GM18870 (cell line): ENCODE measurements around the gene DPH3.

Source experiments
- ATAC-seq: cut with Tn5 transposase; IDR thresholded peaks from one replicate; pipeline ENCODE4 v1.9.1; 2021; ENCODE audit warnings: moderate library complexity; ENCODE audit not compliant: unreplicated experiment

DPH3 gene

DNA sequence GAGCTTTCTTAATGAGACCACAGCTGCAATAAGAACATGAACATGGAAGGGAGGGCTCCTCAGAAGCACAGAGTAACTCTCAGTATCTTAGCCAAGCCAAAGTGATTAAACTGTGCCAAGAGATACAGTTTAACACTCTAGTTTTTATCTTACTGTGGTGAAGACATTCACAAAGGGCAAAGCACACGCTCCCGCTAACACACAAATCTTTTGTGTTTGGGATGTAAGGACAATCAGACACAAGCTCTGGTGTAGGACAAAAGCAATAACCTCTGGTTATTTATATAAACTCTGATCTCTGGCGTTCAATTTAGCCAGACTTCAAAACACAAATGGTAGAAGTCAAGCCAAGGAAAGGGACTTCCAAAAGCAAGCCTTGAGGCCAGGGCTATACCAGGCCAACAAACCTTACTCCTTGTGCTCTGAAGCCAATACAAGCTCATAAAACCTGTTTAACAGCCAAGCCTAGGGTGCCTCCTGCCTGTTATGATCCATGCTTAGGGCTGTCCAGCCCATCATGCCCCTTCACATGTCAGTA is 27.8 kb downstream of the DPH3 start:
- no peak for ATAC-seq

DNA sequence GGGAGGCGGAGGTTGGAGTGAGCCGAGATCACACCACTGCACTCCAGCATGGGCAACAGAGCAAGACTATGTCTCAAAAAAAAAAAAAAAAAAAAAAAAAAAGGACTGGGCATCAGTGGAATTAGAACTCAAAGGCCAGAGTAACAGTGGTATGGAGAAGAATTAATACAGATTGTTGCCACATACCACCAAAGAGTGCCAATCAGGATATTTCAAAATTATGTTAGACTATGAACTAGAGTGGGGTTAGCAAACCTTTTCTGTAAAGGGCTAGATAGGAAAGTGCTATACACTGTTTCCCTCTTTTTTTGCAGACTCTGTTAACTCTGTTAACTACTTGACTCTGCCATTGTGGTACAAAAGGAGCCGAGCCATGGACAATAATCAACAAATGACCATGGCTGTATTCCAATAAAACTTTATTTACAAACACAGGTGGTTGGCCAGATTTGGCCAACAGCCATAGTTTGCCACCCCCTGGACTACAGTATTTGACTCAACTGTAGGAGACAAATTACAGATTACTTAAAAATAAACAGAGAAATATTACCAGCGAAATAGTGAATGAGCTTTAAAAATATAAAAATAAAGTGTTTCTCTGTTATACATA is 28.6 kb downstream of the DPH3 start:
- no peak for ATAC-seq

DNA sequence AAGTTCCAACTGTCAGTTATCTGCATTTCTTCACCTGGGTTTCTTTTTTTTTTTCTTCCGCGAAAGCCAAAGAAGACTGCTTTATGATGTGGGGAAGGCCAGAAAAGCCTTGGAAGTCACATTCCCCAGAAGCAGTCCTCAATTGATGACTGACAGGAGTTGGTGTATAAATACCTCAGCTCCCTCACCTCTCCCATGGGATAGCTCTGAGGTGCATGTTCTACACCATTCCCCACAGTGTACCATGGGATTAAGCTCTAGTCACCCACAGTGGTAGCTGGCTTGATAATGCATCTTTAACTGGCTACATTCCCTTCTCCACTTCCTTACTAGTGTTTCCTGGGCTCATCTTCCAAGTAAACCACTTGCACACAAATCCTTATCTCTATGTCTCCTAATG is 30.5 kb downstream of the DPH3 start:
- ATAC-seq, result no peak

DNA sequence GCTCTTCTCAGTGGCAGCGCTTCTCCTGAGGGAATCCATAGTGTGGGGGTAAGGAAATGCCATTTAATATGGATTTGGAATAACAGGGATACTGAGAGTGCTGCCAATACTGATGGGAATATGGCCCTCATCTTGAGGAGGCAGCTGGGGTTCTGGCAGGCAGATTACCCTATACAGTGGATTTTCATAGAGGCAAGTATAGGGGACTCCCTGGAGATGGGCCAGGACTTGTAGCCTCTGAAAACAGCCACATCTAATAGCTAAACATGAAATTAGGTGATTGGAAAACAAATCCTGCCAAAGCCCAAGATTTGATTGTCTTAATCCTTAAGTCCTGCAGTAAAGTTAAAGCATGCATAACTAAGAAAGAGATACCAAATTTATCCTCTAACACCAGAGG is 30.9 kb downstream of the DPH3 start:
- no peak for ATAC-seq

DNA sequence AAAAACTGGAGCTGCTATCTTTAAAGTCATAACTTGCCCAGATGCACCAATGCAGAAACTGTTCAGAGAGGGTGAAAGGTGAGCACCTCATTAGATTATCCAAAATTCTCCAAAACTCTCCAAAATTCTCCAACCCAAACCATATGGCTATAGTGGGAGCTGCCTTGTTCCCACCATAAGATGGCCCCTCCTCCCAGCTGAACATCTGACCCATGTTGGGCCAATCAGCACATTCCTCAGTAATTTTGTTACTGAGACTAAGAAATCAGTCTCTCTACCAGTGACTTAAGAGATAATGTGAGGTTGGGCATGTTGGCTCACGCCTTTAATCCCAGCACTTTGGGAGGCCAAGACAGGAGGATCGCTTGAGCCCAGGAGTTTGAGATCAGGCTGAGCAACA is 32.8 kb downstream of the DPH3 start:
- ATAC-seq, result no peak

DNA sequence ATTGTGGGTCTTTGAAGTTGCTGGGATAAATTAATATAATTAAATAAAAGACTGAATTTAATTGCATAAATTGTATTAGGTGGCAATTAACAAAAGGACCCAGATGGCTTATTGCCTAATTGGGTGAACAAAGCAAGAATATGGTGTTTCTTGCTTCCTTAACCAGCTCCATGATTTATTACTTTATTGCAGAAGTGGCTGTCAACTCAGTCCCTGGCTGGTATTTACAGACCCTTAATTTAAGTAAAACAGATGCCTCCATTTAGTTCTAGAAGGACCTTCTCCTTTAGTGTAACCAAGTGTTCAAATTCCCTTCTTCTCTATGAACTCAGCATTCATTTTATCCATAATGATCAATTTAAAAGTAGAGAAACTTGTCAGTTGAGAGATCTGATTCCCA is 35.1 kb downstream of the DPH3 start:
- no peak for ATAC-seq

DNA sequence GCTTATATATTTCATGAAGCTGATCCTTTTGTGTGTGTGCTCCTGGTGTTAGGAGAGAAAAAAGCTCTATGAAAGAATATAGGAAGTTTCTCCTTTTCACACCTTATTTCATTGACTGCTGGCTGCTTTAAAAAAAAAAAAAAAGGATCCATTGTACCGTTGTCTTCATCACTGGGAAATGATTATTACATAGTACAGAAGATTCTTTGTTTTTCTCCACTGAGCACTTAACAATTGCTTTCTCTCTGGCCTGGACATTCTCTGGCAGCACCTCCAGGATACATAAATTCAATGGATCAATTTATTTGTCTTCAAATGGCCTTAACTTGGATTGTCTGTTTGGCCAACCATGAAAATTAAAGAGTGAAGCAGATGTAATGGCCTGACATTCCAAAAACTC is 37.2 kb downstream of the DPH3 start:
- no peak for ATAC-seq

DNA sequence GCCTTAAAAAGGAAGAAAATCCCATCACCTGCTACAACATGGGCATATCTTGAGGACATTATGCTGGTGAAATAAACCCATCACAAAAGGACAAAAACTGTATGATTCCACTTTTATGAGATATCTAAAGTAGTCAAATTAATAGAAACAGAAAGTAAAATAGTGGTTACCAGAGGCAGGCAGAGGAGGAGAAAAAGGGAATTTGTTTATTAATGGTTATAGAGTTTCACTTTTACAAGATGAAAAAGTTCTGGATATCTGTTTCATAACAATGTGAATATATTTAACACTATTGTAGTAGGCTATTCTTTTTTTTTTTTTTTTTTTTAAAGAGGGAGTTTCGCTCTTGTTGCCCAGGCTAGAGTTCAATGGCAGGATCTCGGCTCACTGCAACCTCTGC is 40.4 kb downstream of the DPH3 start:
- ATAC-seq, result no peak

DNA sequence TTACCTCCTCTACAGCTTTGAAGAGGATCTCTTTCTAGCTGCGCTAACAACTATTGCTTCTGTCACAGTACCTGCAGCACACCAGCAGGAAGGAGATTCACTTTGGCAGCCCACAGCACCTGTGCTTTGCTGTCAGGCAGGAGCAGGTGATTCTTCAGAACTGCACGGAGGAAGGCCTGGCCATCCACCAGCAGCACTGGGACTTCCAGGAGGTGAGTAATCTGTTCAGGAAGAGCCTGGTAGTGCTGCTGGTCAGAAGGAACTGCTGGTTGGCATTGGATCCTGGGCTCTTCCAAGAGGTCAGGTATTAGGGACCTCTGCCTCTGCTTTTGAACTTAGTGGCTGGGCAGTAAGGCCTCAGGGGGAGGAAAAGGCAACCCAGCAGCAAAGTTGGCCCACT is 42.2 kb downstream of the DPH3 start:
- ATAC-seq, result no peak

DNA sequence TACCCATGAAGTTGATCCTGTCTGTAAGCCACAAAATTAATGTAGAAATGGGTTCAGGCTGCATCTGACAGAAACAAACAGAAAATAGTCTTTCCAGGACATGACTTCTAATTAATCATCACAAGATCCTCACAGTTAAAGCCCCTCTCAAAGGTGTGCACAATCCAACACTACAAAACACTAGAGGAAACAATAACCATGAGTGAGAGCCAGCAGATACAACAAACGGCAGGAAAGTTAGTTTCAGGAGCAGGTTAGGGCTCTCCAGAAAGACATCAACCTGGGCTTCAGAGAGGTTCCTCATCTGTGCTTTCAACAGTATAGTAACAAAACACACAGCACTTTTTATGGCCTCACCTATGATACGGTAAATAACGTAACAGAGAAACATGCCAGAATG is 42.8 kb downstream of the DPH3 start:
- no peak for ATAC-seq

DNA sequence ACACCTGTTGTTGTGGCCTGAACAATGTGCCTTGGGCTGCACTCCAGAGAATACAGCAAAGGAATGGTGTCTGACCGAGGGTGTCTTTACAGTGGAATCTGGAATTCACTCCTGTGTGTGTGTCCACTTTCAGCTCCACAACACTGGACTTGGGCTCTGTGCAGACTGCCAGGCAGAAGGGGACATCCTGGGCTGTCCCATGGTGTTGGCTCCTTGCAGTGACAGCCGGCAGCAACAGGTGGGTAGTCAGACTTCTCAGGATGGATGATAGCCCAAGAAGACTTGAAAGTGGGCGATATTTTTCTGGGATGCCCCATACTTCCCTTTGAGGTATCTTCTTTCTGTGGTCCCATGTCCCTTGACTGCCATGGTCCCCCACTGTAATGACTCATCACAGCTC is 45.0 kb downstream of the DPH3 start:
- no peak for ATAC-seq

DNA sequence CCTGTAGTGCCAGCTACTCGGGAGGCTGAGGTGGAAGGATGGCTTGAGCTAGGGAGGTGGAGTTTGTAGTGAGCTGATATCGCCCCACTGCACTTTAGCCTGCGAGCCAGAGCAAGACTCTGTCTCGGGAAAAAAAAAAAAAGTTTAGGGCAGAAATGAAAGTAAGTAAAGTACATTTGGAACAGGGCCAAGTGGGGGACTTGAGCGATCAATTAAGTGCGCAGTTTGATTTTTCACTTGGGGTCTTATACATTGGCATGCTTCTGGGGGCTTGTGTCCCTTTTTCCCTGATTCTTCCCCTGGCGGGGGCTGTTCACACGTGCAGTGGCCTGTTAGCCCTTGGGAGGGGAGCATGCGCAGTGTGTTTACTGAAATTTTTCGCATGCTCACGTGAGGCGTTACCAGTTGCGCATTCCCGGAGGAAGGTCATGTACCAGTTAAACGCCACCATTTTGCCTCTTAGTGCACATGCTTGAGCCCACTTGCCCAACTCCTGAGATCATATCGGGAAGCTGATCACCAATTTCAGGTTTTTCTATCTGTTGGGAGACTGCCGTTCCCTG is 48.3 kb downstream of the DPH3 start:
- no peak for ATAC-seq

DNA sequence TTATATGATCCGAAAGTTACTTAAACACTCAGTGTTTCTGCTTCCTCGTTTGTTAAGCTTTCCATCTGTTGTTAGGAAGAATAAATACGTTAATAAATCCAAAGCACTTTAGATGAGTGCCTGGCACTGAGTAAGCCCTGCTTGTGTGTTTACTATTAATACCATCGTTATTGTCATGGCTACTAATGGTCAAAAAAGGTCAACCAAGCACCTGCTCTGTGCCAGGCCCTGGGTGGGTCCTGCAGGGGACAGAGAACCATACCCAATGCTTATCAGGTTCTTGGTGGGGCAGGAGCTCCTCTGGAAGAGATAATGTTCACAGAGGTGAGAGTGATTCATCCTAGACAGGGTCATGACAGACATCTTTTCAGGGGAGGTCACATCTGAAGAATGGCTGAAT is 50.4 kb downstream of the DPH3 start:
- no peak for ATAC-seq

DNA sequence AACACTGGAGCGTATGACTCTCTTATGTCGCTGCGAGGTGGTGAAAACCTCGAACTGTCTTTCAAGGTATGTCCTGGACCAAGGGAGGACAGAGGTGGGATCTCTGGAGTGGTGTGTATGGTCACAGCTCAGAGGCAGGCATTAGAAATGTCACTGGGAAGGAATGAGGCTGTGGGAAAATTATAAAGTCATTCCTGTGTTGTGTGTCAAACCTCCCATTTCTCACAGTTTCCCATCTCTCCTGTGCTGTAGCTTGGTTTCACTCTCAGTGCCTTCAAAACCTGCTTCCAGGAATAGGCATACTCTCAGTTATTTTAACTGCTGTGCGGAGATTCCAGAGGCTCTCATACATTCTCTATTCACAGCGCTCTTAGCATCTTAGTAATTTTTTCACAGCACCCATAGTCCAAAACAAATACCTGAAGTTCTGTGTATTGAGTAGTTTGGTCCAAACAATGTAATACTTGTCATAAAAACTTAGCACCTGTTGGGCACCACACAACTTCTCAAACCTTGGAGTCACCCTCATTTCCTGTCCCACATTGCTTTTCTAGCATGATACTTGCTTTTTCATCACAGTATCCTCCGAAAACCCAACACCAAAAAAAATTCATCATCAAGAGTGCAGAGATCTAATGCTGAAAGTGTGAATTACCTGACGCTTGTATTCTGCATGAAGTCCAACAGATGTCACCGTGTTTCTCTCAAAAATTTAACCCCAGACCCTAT is 53.4 kb downstream of the DPH3 start:
- no peak for ATAC-seq
